Amniotic epithelial cell (primary cell): ENCODE results near the gene ISLR.

Experiments used
- DNase-seq: peaks from one replicate; pipeline ENCODE4 v3.0.0-alpha.2; 2010; ENCODE audit warnings: low read depth

ISLR gene

DNA sequence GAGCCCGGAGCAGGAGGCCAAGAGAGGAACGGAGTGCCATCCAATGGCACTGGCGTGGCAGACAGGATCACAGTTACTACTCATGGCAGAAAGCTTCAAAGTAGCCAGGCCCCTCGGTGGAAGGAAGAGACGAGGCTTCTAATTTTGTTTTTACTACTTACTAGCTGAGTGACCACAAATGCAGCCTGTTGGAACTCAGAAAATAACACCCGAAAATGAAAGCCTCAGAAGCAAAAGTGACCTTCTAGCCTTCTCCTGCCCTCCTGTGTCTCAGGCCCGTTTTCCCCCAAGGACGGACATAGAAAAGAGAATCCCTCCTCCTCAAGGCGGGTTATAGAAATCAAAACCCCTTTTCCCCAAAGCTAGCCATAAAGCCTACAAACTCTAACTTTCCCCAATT, 39.0 kb downstream of the ISLR start:
- no peak for DNase-seq

DNA sequence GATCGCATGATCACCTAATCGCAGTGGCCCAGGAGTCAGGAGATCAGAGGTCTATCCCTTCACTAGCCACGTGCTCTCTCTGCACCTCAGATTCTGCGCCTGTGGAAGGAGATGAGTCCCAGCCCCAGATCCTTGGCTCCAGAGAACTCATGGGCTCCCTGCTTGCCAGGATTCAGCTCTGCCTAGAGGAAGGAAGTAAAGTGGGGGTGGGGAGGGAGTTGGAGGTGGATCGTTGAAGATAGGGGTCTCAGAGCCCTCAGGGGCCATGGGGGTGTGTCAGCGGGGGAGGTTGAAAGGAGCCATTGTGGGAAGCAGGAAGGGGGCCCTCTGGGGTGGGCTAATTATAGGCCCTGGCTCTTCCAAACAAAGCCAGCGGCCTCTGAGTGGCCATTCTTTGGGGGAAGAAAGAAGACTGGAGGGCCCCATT, 40.4 kb downstream of the ISLR start:
- no peak for DNase-seq

DNA sequence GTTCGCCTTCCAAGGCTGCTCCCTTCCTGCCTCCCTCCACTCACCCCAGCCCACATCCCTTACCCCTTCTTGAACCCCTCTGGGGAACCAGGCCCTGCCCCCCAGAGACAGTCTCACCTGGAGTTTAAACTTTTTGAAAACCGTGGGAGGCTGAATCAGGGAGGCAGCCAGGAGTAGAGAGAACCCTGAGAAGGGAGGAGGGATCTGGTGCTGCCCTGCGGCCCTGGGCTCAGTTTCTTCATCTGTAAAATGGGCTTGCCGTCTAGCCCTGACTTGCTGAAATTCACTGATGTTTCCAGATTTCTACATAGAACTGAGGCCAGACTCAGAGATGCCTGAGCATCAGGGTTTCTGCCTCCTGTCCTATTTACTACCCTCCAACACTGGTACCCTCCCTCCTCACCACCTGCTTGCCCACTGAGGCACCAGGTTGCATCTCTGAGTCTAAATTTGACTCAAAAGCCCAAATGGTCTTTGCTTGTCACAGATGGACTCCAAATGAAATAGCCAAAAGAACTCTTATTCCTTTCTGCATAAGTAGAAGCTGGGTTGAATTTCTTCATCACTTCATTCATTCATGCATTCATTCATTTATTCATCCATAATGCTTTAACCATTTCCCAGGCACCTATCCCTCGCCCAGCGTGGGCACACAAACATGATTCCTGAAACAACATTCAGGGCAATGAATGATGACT, 41.0 kb downstream of the ISLR start:
- DNase-seq = no peak

DNA sequence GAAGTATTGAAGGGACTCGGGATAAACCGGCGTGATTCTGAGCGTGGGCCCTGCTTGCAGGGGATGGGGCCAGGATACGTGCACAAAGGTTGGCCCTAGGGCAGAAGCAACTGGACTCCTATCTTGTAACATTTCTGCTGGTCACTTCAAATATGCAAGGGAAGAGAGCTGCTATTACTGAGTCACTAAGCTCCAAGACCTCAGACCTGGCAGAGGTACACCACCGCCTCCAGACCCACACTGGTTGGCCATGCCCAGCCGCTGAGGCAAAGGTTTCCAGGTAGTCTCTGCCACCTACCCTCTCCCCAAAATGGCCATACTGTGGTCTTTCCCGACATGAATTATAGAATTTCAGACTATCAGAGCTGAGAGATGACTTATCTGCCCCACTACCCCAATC, 42.4 kb downstream of the ISLR start:
- DNase-seq = no peak

DNA sequence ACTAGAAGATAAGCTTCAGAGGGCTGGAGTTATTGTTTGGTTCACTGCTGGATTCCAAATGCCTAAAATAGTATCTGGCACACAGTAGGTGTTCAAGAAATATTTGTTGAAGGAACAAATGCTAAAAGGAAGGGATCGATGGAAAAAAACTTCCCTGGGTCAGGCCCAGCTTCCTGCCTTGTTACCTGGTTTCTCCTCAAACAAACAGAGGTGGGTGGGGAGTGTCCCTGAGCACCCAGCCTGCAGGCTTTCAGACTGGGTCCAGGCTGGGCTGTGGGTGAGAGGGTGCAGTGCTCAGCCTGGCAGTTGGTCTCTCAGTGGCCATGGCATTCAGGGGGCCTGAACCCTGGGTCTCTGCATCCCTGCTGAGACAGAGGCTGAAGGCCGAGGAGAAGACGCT, 43.4 kb downstream of the ISLR start:
- no peak for DNase-seq

DNA sequence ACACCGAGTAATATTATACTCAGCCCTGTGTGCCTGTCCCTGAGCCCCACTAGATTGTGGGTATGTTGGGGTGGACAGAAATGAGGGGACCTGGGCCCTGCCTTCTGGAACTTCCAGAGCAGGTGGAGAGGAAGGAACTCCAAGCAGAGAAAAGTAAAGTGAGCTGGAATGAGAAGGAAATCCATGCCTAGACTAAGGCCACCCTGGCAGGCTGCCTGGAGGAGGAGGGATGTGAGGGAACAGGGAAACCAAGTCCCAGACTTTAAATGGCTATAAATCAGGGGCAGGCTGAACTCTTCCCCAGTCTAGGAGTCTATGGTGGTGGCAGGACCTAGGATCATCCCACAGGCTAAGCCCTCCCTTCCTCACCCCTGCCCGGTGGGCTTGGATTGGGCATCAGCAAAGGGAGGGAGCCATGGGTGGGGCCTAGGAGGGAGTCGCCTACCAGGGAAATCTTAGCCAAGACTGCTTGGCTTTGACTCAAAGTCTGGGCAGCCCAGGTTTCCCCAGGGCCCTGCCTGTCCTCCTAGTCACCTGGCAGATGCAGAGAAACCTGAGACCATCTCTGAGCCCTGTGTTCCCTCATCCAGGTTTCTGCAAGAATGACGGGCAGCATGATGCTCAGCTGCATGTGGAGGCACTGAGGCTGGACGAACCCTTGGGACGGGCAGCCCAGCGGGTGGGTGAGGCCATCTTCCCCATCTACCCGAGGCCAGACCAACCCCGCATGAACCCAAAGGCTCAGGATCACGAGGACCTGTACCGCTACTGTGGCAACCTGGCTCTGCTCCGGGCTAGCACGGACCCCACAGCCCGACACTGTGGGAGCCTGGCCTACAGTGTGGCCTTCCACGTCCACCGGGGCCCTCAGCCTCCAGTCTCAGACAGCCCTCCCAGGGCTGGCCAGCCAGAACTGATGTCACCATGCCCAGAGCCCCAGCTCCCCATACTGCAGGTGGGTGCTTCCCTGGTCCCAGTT, 44.7 kb downstream of the ISLR start:
- DNase-seq = no peak

DNA sequence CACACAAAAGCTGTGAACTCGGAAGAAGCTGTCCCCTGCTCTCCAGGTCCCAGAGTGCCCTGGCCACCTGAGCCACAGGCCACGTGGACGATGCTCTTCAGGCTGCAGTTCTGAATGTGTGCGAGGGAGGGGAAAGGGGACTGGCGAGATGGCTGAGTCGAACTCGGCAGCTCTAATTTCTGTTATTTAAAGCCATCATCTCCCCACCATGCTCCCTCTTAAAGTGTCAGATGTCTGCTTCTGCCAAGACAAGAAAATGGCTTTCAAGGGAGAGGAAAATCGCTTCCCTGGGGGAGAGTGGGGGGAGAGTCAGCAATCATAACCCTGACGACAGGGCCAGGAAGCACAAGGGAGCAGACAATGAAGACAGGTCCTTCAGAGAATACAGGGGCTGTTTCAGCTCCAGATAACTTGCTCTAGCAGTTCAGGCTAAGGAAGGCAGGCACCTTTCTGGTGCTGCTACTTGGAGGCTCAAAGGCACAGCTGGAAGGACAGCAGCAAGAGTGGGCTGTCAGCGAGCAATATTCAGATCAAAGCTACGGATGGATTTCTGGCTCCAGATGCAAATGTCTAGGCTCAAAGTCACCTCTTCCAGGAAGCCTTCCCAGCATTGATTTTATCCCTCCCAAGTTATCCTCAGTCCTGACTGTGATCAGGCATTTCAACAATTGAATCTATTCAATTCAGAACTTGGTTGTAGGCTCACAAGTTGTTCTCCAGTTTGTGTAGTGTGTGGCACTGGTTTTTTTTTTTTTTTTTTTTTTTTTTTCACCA, 47.2 kb downstream of the ISLR start:
- DNase-seq = no peak

DNA sequence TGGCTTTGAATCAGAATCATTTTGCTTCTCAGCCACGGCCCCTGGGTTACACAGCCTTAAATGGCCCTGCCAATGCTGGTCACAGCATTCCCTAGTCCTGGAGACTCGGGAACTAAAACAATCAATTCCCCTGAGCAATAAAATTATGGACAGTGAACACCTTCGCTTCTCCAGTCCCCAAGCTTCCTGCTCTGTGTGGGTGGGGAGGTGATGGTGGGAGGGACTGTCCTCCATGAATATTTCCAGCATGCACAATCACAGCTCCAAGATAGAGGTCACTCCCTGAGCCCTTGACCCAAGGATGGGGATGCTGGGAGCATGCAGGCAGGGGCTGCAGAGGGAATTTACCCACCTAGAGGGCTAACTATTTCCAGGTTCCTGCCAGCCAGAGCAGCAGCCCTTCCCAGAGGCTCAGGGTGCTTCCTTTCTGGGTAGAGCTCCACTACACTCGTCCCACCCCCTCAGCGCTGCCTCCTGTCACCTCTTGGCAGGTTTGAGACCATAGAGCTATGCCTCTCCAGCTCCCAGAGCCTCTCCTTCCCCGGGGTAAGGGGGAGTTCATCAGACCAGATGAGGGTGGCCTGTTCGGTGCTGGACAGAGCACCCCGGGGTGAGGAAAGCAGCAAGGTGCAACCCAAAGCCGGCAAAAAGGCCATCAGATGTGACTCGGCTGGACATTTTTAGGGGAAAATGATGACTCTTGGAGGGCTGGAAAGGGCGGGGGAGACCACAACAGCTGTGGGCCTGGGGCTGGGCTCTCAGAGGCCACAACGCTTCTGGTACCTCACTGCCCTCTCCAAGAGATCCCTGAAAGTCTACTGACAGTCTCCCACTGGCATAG, 48.1 kb downstream of the ISLR start:
- DNase-seq = no peak

DNA sequence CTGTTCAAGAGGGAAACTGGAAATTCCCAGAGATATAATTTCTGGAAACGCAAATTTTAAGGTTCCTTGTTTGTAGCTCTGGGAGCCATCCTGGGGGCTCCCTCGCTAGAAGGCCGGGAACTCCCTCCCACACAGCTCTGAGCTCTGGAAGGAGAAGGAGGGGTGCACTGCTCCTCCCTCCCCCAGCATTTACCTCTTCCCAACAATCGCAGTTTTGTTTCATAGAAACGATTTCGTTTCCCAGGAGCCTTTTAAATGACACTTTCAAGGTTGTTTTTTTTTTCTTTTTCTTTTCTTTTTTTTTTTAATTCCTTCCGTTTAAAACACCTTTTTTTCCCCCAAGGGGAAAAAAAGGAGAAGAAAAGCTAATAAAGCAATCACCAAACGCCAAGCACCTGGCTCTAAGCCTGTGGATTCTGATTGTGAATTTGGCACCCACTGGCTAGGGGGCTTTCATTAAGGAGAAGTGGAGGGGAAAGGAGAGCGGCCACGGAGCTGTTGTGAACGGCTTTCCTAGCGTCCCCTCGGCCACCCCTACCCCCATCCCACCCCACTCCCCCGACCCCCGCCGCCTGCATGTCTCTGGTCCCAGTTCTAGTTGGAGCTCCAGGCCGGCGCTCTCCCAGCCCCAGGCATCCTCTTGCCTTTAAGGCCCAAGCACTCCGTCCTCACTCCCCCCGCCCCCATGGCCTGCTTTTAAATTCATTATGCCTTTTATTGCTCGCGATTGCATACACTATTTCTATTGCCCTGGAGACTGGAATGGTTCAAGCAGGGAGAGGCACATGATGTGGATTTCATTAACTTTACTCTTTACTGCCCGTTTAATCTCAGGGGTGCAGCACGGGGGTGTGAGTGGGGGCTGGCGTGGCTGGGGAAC, 49.0 kb downstream of the ISLR start:
- DNase-seq = no peak

DNA sequence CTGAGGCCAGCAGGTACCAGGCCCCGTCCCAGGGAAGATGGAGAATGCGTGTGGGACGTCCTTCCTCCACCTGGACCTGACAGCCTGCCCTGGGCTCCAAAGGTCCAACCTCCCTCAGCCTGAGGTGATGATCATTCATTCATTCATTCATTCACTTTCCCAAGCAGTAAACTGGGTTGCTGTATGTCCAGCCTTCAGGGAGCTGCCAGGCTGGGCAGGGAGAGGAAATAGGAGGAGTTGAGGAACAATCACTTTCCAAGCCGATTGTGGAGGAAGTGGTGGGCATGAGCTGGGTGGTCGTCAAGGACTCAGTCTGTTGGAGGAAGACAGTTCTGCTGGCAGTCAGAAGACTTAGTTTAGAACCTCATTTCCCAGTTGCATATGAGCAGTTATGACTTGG, 52.4 kb downstream of the ISLR start:
- DNase-seq = no peak
